NOMO-1 treated with dmso at 0.1 percent for 144 hours (cell line): ENCODE results near the gene CFAP107.
"Not testable (repeated sequence)": the region's sequence is repeated elsewhere in the genome, so short reads cannot be mapped to it uniquely, and the experiment has no call there.

ENCODE experiments used
- DNase-seq: peaks from one replicate; lab custom pipeline; 2025; ENCODE audit not compliant: unreplicated experiment; lab: John Stamatoyannopoulos, UW

CFAP107 gene

DNA sequence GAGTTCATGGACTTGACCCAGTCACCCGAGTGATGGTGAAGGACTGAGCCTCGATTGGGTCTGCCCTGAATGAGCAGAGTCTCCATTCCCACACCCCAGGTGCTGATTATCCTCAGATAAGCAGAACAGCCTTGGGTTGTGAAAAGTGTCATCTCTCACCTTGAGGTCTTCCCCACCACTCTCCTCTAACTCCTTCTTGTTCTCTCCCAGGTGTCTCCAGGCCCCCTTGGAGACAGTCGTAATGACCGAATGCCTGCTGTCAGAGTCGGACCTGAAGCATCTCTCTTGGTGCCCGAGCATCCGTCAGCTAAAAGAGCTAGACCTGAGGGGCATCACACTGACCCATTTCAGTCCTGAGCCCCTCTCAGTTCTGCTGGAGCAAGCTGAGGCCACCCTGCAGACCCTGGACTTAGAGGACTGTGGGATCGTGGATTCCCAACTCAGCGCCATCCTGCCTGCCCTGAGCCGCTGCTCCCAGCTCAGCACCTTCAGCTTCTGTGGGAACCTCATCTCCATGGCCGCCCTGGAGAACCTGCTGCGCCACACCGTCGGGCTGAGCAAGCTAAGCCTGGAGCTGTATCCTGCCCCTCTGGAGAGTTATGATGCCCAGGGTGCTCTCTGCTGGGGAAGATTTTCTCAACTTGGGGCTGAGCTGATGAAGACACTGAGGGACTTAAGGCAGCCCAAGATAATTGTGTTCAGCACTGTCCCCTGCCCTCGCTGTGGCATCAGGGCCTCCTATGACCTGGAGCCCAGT lies 31.0 kb downstream of the CFAP107 start:
- DNase-seq: no peak

DNA sequence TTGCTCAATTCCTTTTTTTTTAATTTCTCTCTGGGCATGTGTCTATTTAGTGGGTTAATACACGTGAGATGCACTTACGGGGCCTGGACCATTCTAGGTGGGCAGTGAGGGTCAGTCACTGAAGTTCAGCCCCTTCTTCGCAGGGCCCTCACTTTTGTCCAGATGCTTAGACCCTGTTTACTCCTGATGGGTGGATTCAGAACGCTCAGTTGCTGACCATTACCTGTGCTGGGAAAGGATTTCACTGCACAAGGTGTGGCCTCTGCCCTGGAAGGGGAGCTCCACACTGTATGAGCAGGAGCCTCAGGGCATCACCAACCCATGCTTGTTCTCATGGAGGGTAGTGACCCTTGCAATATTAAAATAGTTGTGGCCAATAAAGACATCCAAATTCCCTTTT lies 32.1 kb downstream of the CFAP107 start:
- no peak for DNase-seq

DNA sequence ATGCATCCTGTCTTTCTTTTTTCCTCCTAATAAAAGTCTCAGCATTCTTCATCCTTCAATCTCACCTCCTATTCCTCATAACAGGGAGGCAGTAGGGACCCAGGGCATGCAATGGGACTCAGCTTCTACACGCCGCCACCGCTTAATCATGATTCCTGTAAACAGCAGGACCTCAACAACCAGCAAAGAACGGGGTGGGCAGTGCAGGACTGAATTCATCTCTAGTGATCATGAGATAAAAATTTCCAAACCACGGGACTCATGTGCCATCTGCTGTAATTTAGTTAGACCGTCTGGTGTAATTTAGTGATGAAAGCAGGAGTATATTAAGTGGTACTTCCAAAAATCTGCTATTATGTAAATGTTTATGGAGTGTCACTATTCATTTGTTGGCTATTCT lies 32.9 kb downstream of the CFAP107 start:
- no peak for DNase-seq

DNA sequence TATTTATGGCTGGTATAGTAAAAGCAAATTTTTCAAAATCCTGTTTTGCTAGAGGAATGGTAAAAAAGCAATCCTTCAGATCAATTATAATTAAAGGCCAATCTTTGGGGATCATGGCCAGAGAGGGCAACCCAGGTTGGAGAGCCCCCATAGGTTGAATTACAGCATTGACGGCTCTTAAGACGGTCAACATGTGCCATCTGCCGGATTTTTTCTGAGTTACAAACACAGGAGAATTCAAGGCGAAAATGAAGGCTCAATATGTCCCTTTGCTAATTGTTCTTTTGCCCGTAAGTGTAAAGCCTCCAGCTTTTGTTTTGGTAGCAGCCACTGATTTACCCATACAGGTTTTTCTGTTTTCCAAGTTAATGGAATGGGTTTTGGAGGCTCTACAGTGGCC lies 35.5 kb downstream of the CFAP107 start:
- DNase-seq: not testable (repeated sequence)

DNA sequence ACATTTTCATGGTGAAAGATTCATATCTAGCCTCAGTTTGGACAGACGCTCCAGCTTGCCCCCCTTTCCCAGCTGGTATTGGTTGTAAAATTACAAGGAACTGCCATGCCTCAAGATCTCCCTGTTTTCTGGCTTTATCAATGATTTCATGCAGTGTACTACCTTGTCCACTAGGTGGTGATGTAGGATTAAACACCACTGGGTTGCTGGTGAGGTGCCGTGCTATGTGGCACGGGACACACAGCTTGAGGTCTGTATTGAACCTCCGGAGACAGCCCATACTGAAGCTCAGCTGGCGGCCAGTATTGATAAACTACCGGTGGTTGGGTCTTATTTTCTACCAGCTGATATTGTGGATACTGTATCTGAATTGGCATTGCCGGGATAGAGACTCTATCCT lies 37.8 kb downstream of the CFAP107 start:
- DNase-seq: not testable (repeated sequence)

DNA sequence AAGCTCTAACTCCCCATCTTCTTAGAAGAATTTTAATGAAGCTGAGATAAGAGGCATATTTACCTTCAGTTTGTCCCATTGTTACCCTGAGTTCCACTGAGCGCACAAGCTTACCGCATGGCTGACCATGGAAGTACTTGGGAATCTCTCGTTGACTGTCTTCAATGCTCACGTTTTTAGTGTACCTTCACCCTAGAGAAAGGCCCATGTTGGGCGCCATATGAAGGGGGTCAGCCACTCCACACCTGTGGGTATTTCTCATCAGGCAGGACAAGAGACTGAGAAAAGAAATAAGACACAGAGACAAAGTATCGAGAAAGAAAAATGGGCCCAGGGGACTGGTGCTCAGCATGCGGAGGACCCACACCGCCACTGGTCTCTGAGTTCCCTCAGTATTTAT lies 38.7 kb downstream of the CFAP107 start:
- not testable (repeated sequence) for DNase-seq

DNA sequence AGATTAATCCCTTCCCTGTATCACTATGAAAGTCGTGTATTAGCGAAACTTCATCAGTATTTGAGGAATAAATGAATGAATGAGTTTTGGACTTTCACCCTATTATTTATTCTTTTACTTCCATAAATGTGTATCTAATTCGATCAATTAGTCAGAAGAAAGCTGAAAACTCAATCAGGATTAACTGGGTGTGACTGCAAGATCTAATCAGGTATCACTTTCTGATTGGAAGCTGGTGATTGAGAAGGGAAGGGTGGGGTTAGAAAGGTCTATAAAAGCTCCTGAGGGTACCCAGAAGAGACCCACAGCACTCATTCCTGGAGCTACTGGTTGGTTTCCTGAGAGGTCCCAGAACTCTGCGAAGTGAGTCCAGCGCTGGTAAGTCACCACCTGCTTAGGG lies 45.1 kb downstream of the CFAP107 start, which contains the start of gene PRAMEF1:
Gene PRAMEF1, plus strand, starts transcription at position 301 of the 400 bp plus-strand sequence. CDS start 1,831 bp downstream, outside the sequence.
- not testable (repeated sequence) for DNase-seq

DNA sequence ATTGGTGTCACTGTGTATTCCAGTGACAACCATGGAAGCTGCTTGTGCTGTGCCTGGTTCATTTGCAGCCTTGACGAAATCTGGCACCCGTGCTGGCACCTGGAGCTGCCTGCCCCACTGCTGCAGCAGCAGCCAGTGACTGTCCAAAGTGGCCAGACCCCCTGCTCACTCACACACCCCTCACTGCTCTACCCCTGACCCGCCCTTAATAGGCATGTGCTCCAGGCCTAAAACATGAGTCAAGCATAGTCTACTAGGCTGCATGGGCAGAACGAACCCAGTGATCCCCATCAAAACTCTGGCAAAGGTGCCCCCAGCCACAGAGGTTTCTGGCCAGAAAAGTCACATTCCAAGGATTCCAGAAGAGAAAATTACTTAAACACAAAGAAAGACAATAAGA lies 52.9 kb downstream of the CFAP107 start:
- DNase-seq: no peak

DNA sequence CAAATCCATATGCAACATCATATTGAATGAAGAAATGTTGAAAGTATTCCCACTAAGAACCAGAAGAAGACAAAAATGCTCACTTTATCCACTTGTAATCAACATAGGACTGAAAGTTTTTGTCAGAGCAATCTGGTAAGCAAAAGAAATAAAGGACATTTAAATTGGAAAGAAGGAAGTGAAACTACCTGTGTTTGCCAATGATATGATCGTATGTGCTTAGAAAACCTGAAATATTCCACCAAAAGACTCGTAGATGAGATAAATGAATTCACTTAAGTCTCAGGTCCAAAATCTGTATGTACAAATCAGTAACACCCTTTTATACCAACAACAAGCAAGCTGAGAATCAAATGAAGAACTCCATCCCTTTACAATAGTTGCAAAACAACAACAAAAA lies 53.7 kb downstream of the CFAP107 start:
- no peak for DNase-seq

DNA sequence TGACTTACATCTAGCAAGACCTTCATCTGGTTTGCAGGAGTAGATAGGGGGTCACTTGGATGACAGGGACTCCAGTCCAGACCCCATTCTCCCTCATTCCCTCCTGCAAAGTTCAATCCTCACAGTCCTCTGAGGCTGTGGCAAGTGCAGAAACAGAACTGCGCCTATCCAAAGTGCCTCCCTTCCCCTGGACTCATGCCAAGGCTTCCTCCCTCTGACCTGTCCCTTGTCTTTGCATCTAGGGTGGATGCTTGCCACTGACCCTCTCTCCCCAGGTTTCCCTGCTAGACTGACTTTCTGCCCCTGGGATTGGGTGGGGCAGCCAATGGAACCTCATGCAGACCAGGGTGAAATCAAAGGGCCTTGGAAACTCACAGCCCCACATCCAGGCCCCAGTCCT lies 63.9 kb downstream of the CFAP107 start:
- DNase-seq: no peak

DNA sequence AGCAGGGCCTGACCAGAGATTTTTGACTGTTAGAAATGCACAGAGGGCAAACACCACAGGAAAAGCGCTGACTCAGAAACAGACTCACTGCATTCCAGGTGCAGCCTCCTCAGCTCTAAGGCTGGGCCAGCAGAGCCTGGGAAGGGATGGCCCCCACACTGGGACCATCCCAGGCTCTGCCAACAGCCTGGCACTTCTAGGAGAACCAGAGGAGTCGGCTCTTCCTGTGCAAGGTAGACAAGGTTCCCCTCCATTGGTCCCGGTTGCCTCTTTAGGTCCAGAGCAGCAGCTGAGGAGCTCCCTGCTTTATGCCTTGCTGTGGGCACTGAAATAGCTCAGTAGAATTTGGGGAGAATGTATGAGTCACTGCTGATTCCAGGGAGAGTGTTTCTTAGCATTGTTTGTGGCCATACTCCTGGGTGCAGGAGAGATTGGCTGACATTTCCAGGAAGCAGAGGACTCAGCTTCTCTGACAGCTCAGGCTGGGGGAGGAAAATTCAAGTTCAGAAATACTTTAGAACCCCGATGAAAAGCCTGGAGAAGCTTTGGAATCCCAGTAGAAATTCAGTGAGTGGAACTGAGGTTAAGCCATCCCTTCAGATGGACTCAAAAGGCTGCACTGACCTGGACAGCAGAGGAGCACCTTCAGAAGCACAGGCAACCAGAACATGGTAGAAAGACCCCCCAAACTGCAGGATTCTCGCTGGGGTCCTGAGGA lies 64.8 kb downstream of the CFAP107 start:
- no peak for DNase-seq

DNA sequence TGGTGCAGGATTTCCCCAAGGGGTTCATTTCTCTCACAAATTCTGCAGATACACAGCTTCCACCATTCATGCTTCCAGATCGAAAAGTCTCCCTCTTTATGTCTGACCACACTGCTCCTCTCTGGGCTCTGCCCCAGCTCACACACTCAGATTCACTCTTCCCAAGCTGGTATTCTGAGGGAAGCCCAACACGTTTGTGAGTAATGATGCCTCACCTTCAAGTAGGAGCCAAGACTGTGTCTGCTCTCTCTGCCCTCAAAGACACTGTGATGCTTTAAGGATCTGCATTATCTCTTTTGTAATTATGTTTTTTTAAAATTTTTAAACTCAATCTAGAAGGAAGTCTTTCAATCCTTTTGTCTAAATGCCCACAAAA lies 65.4 kb downstream of the CFAP107 start:
- DNase-seq: no peak
